Left renal cortex interstitium (tissue), 4 donors: Measurements from ENCODE around the gene SDCBP2. TPM values are rescaled to one million over a fixed set of nuclear protein-coding genes. Genes with fewer than 3 reads are reported as not detected.

ENCODE experiments used
- DNase-seq, 4 donors: peaks; one replicate each; pipeline ENCODE4 v3.0.0-alpha.2; 2013; ENCODE audit warnings: low read depth in 4 of 4, low spot score in 2 of 4, missing footprints in 1 of 4
- polyA plus RNA-seq, 4 donors: library from polyadenylated mRNA; unstranded; fragments of 120-200 nt; gene quantifications; one replicate each; pipeline ENCODE4 v1.2.1, GENCODE V29; 2013; ENCODE audit not compliant: insufficient read length in 4 of 4

SDCBP2 gene
- polyA plus RNA-seq, 4 donors, result 2.3 to 3.8 (median 2.7) TPM

GRCh38 chr20:1299522-1299921, 29.4 kb downstream of the SDCBP2 start:
- DNase-seq, result no peak

GRCh38 chr20:1298888-1299511, 29.9 kb downstream of the SDCBP2 start:
- DNase-seq, result no peak

- DNase-seq, result no peak
Observed at GRCh38 chr20:1298166-1298565, 30.8 kb downstream of the SDCBP2 start.

DNA sequence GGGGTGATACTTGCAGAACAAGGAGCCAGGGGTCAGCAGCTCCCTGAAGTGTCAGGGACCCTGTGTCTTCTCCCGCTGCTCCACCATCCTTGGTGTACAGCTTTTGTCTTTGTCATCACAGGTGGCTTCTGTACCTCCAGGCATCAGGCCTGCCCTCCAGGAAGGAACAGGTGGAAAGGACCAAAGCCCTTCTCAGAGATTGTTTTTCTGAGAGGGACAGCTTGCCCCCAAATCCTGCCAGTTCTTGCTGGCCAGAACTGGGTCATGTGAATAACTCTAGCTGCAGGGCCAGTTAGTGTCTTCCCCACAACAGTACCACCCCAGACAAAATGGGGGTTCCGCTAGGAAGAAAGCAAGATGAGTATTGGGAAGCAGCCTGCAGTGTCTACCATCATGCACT, 31.5 kb downstream of the SDCBP2 start:
- no peak for DNase-seq

GRCh38 chr20:1296922-1297321, 32.0 kb downstream of the SDCBP2 start:
- DNase-seq, result no peak

DNA sequence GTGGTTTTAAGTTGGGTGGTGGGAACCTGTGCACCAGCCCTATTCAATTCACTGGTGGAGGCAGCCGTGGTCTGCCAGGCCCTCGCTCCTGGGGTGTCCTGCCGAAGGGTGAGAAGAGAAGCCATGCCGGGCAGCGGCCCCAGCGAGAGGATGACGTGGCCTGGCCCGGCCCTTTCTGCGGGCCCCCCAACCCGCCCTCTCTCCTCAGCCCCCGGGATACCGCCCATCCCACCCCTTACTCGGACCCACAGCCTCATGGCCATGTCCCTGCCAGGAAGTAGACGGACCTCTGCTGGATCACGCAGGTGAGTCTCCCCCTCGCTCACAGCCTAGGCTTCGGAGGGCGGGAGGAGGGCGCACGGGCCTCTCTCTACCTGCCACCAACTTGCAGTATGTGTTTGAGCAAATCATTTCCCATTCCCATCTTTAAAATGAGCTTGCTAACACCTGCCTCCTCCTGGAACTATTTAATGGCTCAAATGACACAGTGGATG, 32.8 kb downstream of the SDCBP2 start:
- no peak for DNase-seq

- DNase-seq, result no peak
Observed at GRCh38 chr20:1295276-1295930, 33.5 kb downstream of the SDCBP2 start.

- DNase-seq, result no peak
Observed at GRCh38 chr20:1294497-1294896, 34.4 kb downstream of the SDCBP2 start.

- DNase-seq, result no peak
Observed at GRCh38 chr20:1293641-1294379, 35.1 kb downstream of the SDCBP2 start.

GRCh38 chr20:1292620-1293019, 36.3 kb downstream of the SDCBP2 start:
- no peak for DNase-seq

DNA sequence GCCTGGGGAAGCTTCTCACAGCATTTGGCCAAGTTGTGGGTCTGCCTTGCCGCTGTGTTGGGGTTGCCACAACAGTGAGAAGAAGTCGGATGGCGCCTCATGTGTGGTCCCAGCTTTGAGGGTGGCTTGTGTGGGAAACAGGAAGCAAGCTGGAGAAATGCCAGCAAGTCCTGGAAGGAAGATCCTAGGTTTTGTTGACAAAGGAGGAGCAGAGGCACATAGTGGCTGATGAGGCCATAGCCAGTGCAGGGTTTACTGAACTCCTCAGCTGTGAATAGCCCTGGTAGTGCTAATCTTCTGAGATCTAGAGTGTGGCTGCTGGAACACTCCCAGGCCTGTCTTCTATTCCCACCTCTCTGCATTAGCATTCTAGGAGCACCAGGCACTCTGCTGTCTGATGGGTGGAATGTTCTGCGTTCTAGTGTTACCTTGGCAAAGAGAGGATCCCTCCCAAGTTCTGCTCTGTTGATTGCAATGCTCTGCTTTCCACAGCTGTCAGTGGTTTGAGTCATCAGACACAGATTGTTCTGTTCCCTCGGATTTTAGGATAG, 37.7 kb downstream of the SDCBP2 start:
- no peak for DNase-seq

DNA sequence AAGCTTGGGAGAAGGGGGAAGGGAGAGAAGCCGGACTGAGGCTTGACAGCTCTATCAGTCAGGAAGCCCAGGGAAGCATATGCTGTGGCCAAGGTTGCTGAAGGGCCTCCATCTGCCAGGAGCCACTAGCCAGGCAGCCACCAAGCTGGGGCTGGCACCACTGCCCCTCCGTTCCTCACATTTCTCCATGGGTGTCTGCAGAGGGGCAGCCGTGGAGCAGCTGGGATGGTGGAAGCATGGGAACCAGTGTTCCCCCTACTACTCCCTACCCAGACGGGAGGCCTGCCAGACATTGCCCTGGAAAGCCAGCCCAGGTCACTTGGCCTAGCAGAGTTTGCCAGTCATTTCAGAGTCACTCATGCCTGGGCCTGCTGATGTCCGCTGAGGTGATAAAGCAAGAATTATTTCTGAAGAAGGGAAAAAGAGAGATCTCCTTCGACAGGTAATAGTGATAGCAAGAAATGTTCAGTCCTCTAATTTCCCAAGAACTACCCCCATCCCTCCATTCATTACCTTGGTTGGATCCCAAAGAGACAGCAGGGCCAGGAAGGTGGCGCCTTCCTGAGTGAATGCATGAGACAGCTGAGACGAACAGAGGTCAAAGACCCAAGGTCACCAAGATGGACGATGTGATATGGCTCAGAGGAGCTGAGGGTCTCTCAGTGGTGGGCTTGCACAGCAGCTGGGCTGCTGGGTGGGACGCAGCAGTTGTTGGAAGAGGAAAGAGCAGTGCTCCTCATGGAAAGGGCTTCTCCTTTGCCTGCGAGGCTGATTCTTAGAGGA, 41.0 kb downstream of the SDCBP2 start:
- DNase-seq, result no peak

- DNase-seq, result no peak
Observed at GRCh38 chr20:1287306-1287705, 41.6 kb downstream of the SDCBP2 start.

- DNase-seq, result no peak
Observed at GRCh38 chr20:1286267-1287024, 42.5 kb downstream of the SDCBP2 start.

DNA sequence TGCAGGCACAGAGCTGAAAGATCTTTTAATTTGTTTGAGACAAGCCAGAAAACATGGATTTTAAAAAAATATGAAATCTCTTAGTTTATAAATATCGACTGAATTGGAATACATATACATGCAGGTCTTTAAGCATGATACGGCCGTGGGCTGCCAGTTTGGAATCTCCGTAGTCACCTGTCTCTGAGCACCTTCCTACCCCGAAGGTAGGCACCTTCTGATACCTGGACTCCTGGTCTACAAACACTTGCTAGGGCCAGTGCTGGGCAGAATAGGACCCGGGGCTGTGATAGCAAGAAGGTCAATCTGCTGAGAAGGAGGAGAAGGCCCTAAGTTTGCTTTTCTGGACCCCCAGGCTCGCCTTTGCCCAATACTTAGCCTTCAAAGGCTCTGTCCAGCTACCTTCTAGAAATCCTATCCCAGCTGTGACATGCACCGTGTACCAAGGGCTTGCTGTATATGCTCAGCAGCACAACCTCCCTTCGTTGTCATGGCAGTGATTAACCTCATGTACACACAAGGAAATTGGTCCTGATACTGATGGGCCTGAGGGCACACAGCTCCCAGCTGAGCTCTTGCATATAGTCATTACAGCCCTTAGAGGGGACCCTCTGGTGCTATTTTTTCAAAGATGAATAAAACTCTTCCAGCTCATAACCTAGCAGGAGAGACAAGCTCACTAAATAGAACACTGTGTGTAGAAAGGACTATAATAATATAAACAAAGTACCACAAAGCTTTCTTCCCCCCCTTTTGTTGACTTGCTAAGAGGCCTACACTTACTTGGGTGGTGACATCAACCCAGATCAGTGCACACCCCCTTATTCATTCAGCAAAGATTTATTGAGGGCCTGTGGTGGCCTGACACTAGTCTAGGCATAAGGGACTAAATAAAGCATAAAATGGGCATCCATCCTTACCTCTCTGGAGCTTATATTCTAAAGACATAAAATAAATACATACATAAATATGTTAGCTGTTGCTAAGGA, 45.1 kb downstream of the SDCBP2 start:
- DNase-seq, result no peak

GRCh38 chr20:1282966-1283365, 46.0 kb downstream of the SDCBP2 start:
- no peak for DNase-seq

GRCh38 chr20:1281279-1282057, 47.5 kb downstream of the SDCBP2 start:
- no peak for DNase-seq
